ENCODE measurements around the gene OPCML.

GRCh38 chr11:133311230-133311629 is 221.1 kb downstream of the OPCML start:
- TF ChIP-seq CTCF (IDR thresholded peaks at IDR 0.05) (no peak), EZH2 (IDR thresholded peaks at IDR 0.05; ENCODE audit: borderline replicate concordance, insufficient read depth, low read depth, low read length, poor library complexity, severe bottlenecking) (no peak)
